Gastroesophageal sphincter (tissue), 4 donors: ENCODE measurements around the gene PRSS16. TPM values are rescaled to one million over a fixed set of nuclear protein-coding genes. Genes with fewer than 3 reads are reported as not detected.

Experiments
- ATAC-seq: fragments of 150-250 bp; one replicate; pipeline ENCODE4 v1.9.1; 2016; ENCODE audit warnings: mild to moderate bottlenecking, moderate library complexity
- H3K27ac ChIP-seq, 4 donors: fragments of 200-600 bp; sonication (generic) in 3 of 4; 1 replicate in 3 of 4; 2 replicates in 1 of 4; pipeline ENCODE4 v1.5.1; 2016 to 2019
- H3K27me3 ChIP-seq: fragments of 200-600 bp; sonication (generic); one replicate; pipeline ENCODE4 v1.5.1; 2019
- H3K36me3 ChIP-seq, 2 donors: fragments of 200-600 bp; sonication (generic); one replicate each; pipeline ENCODE4 v1.5.1; 2019; ENCODE audit warnings: control low read depth in 1 of 2
- H3K4me1 ChIP-seq, 3 donors: fragments of 200-600 bp; sonication (generic); 1 replicate in 2 of 3; 2 replicates in 1 of 3; pipeline ENCODE4 v1.5.1; 2016 to 2019; ENCODE audit warnings: control low read depth in 2 of 3
- H3K4me3 ChIP-seq, 2 donors: fragments of 200-600 bp; sonication (generic); one replicate each; pipeline ENCODE4 v1.5.1; 2019; ENCODE audit warnings: mild to moderate bottlenecking in 1 of 2, moderate library complexity in 1 of 2
- H3K9me3 ChIP-seq, 3 donors: fragments of 200-600 bp; sonication (generic); one replicate each; pipeline ENCODE4 v1.5.1; 2017 to 2019; ENCODE audit warnings: control low read depth in 2 of 3
- EP300 ChIP-seq: sonication (generic); formaldehyde crosslinking; IDR thresholded peaks from one replicate; pipeline ENCODE4 v1.6.1; 2017; ENCODE audit warnings: antibody characterized with exemption, mild to moderate bottlenecking
- POLR2A ChIP-seq, 2 donors: fragments of 450-650 bp; IDR thresholded peaks; one replicate each; pipeline ENCODE4 v1.6.1; 2017; ENCODE audit warnings: antibody characterized with exemption in 2 of 2, mild to moderate bottlenecking in 2 of 2, moderate library complexity in 1 of 2
- POLR2AphosphoS5 ChIP-seq: sonication (generic); formaldehyde crosslinking; IDR thresholded peaks from one replicate; pipeline ENCODE4 v1.6.1; 2017; ENCODE audit warnings: antibody characterized with exemption
- WGBS, 2 donors: methylation state at CpG; one replicate each; pipeline ENCODE4 v1.1.5; 2018; ENCODE audit warnings: low coverage in 1 of 2; 5-methylcytosine and 5-hydroxymethylcytosine counted together
- total RNA-seq, 4 donors: library from RNA; depleted of rRNA; stranded (reverse); fragments of >200 nt; gene quantifications; one replicate each; pipeline ENCODE4 v1.1.0, GENCODE V29; 2016
- TF ChIP-seq, protein P1 (sequence below), 4 experiments: fragments of 200-600 bp in 2 of 4; fragments of 450-650 bp in 2 of 4; sonication (generic) in 1 of 4; IDR thresholded peaks; one replicate each; pipeline ENCODE4 v1.5.1; 2017 to 2019; ENCODE audit warnings: antibody characterized with exemption in 4 of 4, mild to moderate bottlenecking in 2 of 4, moderate library complexity in 2 of 4

The PRSS16 gene
- total RNA-seq, 4 donors from 2014 or later, result 2.3 TPM; not detected in 3

DNA sequence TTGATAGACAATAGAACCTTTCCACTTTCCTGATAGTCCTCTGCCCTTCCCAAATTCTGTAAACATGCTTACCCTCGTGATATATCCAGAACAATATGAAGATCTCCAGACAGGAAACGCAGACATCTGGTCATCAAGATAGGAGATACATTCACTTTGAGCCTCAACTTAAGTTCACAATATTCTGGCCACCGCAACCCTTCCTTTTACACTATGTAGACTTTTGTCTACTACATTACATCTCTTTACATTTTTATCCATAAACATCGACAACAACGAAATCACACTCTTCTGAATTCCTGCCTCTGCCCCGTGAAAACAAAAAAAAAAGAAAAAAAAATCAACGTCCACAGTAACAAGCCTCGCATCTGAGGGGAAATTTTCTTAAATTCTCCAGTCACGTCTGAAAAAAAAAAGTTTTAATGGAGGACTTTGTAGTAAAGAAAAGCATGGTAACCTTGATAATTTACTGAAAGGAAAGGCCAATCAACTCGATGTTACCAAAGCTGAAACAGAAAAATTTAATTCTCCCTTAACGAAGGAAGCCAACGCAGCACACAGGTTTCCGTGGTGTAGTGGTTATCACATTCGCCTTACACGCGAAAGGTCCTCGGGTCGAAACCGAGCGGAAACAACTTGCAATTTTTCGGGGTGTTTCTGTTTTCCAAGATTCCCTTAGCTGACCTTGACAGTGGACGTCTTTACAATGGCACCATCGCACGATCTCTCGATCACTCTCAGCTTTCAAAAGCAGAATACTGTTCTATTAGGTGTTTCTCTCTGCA lies 42.8 kb downstream of the PRSS16 start:
- 3 to 6% methylated on average over 22 to 23 of the region's 25 CpGs for WGBS, 2 donors
- Histone ChIP-seq H3K9me3 (peaks cover 0 to 31% (median 0%) of the 10 kb centered on the region in 3 donors), H3K36me3 (no peaks in the 10 kb centered on the region), H3K4me3 (no peak overlapping the region), H3K27me3 (peaks cover 100% of the 10 kb centered on the region), H3K27ac (no peak overlapping the region), H3K4me1 (no peaks in the 10 kb centered on the region)
- TF ChIP-seq POLR2A (IDR thresholded peaks at IDR 0.05), result no peak
- no peak for TF ChIP-seq POLR2AphosphoS5
- TF ChIP-seq, protein P1, sequence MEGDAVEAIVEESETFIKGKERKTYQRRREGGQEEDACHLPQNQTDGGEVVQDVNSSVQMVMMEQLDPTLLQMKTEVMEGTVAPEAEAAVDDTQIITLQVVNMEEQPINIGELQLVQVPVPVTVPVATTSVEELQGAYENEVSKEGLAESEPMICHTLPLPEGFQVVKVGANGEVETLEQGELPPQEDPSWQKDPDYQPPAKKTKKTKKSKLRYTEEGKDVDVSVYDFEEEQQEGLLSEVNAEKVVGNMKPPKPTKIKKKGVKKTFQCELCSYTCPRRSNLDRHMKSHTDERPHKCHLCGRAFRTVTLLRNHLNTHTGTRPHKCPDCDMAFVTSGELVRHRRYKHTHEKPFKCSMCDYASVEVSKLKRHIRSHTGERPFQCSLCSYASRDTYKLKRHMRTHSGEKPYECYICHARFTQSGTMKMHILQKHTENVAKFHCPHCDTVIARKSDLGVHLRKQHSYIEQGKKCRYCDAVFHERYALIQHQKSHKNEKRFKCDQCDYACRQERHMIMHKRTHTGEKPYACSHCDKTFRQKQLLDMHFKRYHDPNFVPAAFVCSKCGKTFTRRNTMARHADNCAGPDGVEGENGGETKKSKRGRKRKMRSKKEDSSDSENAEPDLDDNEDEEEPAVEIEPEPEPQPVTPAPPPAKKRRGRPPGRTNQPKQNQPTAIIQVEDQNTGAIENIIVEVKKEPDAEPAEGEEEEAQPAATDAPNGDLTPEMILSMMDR (IDR thresholded peaks at IDR 0.05), result no peak
- no peak for TF ChIP-seq EP300
- no peak for ATAC-seq

DNA sequence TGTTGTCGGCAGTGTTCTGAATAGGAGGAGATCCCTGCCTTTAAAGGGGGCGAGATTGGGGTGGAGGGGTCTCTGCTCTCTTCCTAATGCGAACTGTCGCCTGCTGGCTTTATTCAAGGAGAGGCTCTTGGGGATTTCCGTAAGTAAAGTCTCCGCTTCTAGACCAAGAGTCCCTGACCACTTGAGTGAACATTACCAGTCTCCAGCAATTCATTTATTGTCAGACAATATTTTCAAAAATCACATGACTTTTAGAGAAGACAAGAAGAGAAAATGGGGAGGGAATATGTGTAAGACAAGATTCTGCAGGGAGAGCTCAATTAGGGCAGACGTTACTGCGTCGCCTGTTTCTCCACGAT lies 43.3 kb downstream of the PRSS16 start:
- Histone ChIP-seq H3K9me3 (peaks cover 0 to 26% (median 0%) of the 10 kb centered on the region in 3 donors), H3K4me3 (no peak overlapping the region), H3K4me1 (no peaks in the 10 kb centered on the region), H3K36me3 (no peaks in the 10 kb centered on the region), H3K27ac (no peak overlapping the region), H3K27me3 (peaks cover 100% of the 10 kb centered on the region)
- ATAC-seq, result no peak
- 5 to 6% methylated on average over 6 to 10 of the region's 10 CpGs for WGBS, 2 donors
- TF ChIP-seq POLR2A (IDR thresholded peaks at IDR 0.05) (no peak), EP300 (no peak)

DNA sequence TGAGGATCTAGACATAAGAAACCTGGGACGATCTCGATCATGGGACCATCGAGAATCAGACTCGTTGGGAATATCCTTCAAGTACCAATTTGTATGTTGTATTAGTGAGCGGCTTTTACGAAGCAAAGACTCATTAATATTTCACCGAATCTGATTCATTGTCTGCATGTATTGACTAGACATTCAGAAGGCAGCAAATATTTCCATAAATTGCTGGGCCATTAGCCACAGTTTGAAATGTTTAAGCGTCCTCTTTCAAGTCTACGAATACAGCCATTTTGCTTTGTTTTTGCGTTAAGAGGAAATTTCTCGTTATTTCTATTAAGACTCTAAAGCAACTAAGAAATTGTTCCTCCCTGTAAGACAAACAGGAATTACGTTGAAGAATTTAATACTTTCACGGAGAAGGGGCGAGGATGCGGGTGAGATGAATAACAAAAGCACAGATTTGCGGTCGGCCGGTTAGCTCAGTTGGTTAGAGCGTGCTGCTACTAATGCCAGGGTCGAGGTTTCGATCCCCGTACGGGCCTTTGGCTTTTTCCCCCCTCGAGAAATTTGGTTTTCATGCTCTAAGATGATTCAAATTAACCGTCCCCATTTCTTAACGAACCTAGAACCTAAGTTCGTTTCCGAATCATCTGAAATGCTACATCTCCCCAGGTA lies 46.1 kb downstream of the PRSS16 start:
- Histone ChIP-seq H3K4me1 (no peaks in the 10 kb centered on the region), H3K9me3 (peaks cover 0 to 14% (median 0%) of the 10 kb centered on the region in 3 donors), H3K27me3 (peaks cover 100% of the 10 kb centered on the region), H3K4me3 (no peak overlapping the region), H3K36me3 (no peaks in the 10 kb centered on the region), H3K27ac (no peak overlapping the region)
- ATAC-seq, result no peak
- TF ChIP-seq POLR2AphosphoS5, result no peak
- no peak for TF ChIP-seq POLR2A (IDR thresholded peaks at IDR 0.05)
- TF ChIP-seq EP300, result no peak
- TF ChIP-seq, protein P1 (IDR thresholded peaks at IDR 0.05), result no peak
- 17 to 20% methylated on average over 26 to 28 of the region's 28 CpGs for WGBS, 2 donors

DNA sequence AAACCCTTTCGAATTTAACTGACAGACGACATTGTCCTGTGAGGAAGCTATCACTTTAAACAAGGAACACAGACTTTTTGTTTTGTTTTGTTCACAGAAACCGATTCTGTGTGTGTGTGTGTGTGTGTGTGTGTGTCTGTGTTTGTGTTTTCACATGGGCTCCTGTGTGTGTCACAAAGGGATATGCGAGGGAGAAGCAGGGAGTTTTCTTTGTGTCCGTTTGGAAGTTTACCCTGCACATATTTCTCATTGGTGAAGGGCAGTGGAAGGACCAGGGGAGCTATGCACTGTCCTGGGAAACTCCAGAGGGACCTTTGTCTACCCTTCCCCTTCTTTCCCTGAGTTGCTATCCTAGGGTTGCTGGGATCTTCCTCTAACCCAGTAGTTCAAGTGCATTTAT lies 46.9 kb downstream of the PRSS16 start:
- peaks cover 0 to 11% (median 0%) of the 10 kb centered on the region in 3 donors for H3K9me3 ChIP-seq
- TF ChIP-seq POLR2AphosphoS5 (no peak), POLR2A (IDR thresholded peaks at IDR 0.05) (no peak), EP300 (no peak)
- TF ChIP-seq, protein P1 (IDR thresholded peaks at IDR 0.05), result no peak
- no peaks in the 10 kb centered on the region for H3K36me3 ChIP-seq
- WGBS, 2 donors, result 21 to 32% methylated on average over 5 of the region's 5 CpGs
- H3K27ac ChIP-seq, result no peak overlapping the region
- H3K27me3 ChIP-seq, result peaks cover 100% of the 10 kb centered on the region
- no peak for ATAC-seq
- no peaks in the 10 kb centered on the region for H3K4me1 ChIP-seq
- no peak overlapping the region for H3K4me3 ChIP-seq

DNA sequence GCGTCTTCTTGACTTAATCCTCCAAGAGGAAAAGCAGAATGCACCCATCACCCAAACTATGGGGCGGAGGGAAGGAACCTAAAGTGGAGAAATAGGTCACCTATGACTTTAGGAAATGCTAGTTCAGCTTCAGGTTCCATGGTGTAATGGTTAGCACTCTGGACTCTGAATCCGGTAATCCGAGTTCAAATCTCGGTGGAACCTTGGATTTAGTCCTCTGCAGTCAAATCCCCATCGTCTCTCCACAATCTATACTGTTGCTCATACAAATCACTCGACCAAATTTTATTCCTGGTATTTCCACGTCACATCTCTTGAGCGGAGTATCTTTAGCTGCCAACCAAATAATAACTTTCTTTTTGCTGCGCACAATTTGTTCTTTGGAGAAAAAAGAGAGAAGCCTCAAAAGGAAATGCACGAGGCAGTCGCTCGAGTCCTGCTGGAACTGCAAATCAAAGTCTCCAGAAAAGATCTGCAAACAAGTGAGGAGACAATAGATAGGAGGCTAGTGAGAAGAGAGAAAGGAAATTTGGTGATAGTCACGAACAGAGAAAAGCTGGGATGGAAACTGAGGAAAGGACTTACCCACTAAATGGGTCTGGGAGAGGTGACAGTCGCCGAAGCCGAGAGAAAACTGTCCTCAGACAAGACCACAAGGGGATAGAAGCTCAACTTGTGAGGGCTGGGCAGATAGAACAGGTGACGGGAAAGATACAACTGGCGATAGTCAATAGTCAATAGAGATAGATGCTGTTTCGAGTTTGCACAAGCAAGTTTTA lies 48.0 kb downstream of the PRSS16 start:
- no peak for TF ChIP-seq POLR2AphosphoS5
- TF ChIP-seq POLR2A (IDR thresholded peaks at IDR 0.05), result no peak
- TF ChIP-seq EP300, result no peak
- TF ChIP-seq, protein P1 (IDR thresholded peaks at IDR 0.05), result no peak
- Histone ChIP-seq H3K27ac (no peak overlapping the region), H3K4me3 (no peak overlapping the region), H3K27me3 (peaks cover 100% of the 10 kb centered on the region), H3K9me3 (peaks cover 0 to 8% (median 0%) of the 10 kb centered on the region in 3 donors), H3K36me3 (no peaks in the 10 kb centered on the region), H3K4me1 (no peaks in the 10 kb centered on the region)
- ATAC-seq, result no peak
- 3 to 6% methylated on average over 18 to 20 of the region's 20 CpGs for WGBS, 2 donors
